HepG2 (cell line): ENCODE measurements around the gene RAB32. TPM values are rescaled to one million over a fixed set of nuclear protein-coding genes. Genes with fewer than 3 reads are reported as not detected.
A peak's percentile ranks its signal among the peaks of the same experiment; 100 is the strongest.

Experiments
- BCL6 ChIP-seq: IDR thresholded peaks from 2 replicates; pipeline ENCODE4 v1.6.1; 2016; ENCODE audit warnings: missing genetic modification reagents, missing compliant biosample characterization
- FLYWCH1 ChIP-seq: sonication (generic); formaldehyde crosslinking; IDR thresholded peaks from 2 replicates; pipeline ENCODE4 v1.8.1; 2023; ENCODE audit warnings: mild to moderate bottlenecking, missing genetic modification reagents
- FOXA3 ChIP-seq: IDR thresholded peaks from 2 replicates; pipeline ENCODE4 v1.6.1; 2016; ENCODE audit warnings: missing genetic modification reagents, missing compliant biosample characterization
- FOXK1 ChIP-seq: sonication (generic); formaldehyde crosslinking; IDR thresholded peaks from 2 replicates; pipeline ENCODE4 v1.4.0; 2020; ENCODE audit warnings: low read depth, missing genetic modification reagents, borderline replicate concordance
- GFI1 ChIP-seq: sonication (generic); formaldehyde crosslinking; IDR thresholded peaks from 2 replicates; pipeline ENCODE4 v1.5.0; 2020; ENCODE audit warnings: missing genetic modification reagents, mild to moderate bottlenecking, borderline replicate concordance
- GTF2F1 ChIP-seq: fragments of 150-350 bp; IDR thresholded peaks from 2 replicates; pipeline ENCODE4 v1.6.1; 2014; ENCODE audit warnings: low read length
- HMG20B ChIP-seq: conservative IDR thresholded peaks from 2 replicates; pipeline ENCODE4 v1.6.1; 2016; ENCODE audit warnings: missing genetic modification reagents, missing compliant biosample characterization
- HNF4G ChIP-seq, 2 experiments: sonication (generic) in 1 of 2; formaldehyde crosslinking in 1 of 2; IDR thresholded peaks; 2 replicates each; pipeline versions ENCODE4 v1.4.0 to v1.6.1; 2011 to 2020; ENCODE audit warnings: borderline replicate concordance in 2 of 2, low read depth in 2 of 2, mild to moderate bottlenecking in 2 of 2, low read length in 1 of 2, missing genetic modification reagents in 1 of 2, moderate library complexity in 1 of 2
- HNRNPK ChIP-seq: fragments of 200-400 bp; formaldehyde crosslinking; IDR thresholded peaks from 2 replicates; pipeline ENCODE4 v1.6.1; 2018; ENCODE audit warnings: low read length, low read depth, moderate library complexity, mild to moderate bottlenecking; ENCODE audit not compliant: poor library complexity, severe bottlenecking
- IKZF4 ChIP-seq: sonication (generic); formaldehyde crosslinking; IDR thresholded peaks from 2 replicates; pipeline ENCODE4 v1.5.1; 2020; ENCODE audit warnings: borderline replicate concordance, mild to moderate bottlenecking, low read depth, missing genetic modification reagents; ENCODE audit errors: not compliant biosample characterization
- ISL2 ChIP-seq: sonication (generic); formaldehyde crosslinking; IDR thresholded peaks from 2 replicates; pipeline ENCODE4 v1.5.0; 2020; ENCODE audit warnings: missing genetic modification reagents
- PAX8 ChIP-seq: sonication (generic); formaldehyde crosslinking; IDR thresholded peaks from 2 replicates; pipeline ENCODE4 v1.8.0; 2022; ENCODE audit warnings: mild to moderate bottlenecking, missing genetic modification reagents, borderline replicate concordance
- PHF8 ChIP-seq: sonication (generic); formaldehyde crosslinking; IDR thresholded peaks from 2 replicates; pipeline ENCODE4 v1.5.0; 2020; ENCODE audit warnings: missing genetic modification reagents
- POLR2A ChIP-seq, 2 experiments: IDR thresholded peaks; 2 replicates each; pipeline ENCODE4 v1.6.1; 2011; ENCODE audit warnings: low read depth in 2 of 2, low read length in 2 of 2, mild to moderate bottlenecking in 1 of 2, moderate library complexity in 1 of 2; ENCODE audit not compliant: insufficient read depth in 1 of 2
- SOX5 ChIP-seq: IDR thresholded peaks from 2 replicates; pipeline ENCODE4 v1.6.1; 2016; ENCODE audit warnings: borderline replicate concordance
- YEATS2 ChIP-seq: sonication (generic); formaldehyde crosslinking; IDR thresholded peaks from 2 replicates; pipeline ENCODE4 v1.4.0; 2020; ENCODE audit warnings: missing genetic modification reagents, borderline replicate concordance
- ZBTB38 ChIP-seq: sonication (generic); formaldehyde crosslinking; IDR thresholded peaks from 2 replicates; pipeline ENCODE4 v1.5.1; 2020; ENCODE audit warnings: mild to moderate bottlenecking, missing genetic modification reagents
- ZBTB4 ChIP-seq: sonication (generic); formaldehyde crosslinking; IDR thresholded peaks from 2 replicates; pipeline ENCODE4 v1.4.0; 2020; ENCODE audit warnings: missing genetic modification reagents, mild to moderate bottlenecking, borderline replicate concordance
- ZBTB7A ChIP-seq: sonication (generic); formaldehyde crosslinking; IDR thresholded peaks from 2 replicates; pipeline ENCODE4 v1.8.0; 2022; ENCODE audit warnings: mild to moderate bottlenecking, missing genetic modification reagents
- ZC3H13 ChIP-seq: sonication (generic); formaldehyde crosslinking; IDR thresholded peaks from 2 replicates; pipeline ENCODE4 v1.8.1; 2023; ENCODE audit warnings: mild to moderate bottlenecking, missing genetic modification reagents, moderate library complexity
- ZNF143 ChIP-seq: sonication (generic); formaldehyde crosslinking; IDR thresholded peaks from 2 replicates; pipeline ENCODE4 v1.4.0; 2020; ENCODE audit warnings: missing genetic modification reagents
- ZNF430 ChIP-seq: sonication (generic); formaldehyde crosslinking; IDR thresholded peaks from 2 replicates; pipeline ENCODE4 v1.9.0; 2021; ENCODE audit warnings: mild to moderate bottlenecking, missing genetic modification reagents
- ZNF639 ChIP-seq: conservative IDR thresholded peaks from 2 replicates; pipeline ENCODE4 v1.6.1; 2018; ENCODE audit warnings: missing genetic modification reagents
- ZNF83 ChIP-seq: sonication (generic); formaldehyde crosslinking; IDR thresholded peaks from 2 replicates; pipeline ENCODE4 v1.4.0; 2020; ENCODE audit warnings: missing genetic modification reagents, mild to moderate bottlenecking, borderline replicate concordance
- polyA plus RNA-seq, 8 experiments: library from polyadenylated mRNA; depleted of rRNA in 3 of 8; stranded (reverse) in 7 of 8; unstranded in 1 of 8; fragments of >200 nt; fragmentation: Illumina TruSeq in 4 of 8; extraction: Trizol in 4 of 8; gene quantifications; 2 replicates each; pipeline versions ENCODE4 v1.2.1 to v1.2.3, GENCODE V29; 2011 to 2016; ENCODE audit warnings: low read depth in 4 of 8, missing spikeins in 1 of 8, mixed read lengths in 1 of 8; ENCODE audit not compliant: insufficient read depth in 1 of 8
- total RNA-seq, 5 experiments: library from RNA; depleted of rRNA; stranded (reverse); fragments of >200 nt; fragmentation: Illumina TruSeq; extraction: Trizol; gene quantifications; 2 replicates each; pipeline ENCODE4 v1.2.3, GENCODE V29; 2016; ENCODE audit warnings: low read depth in 1 of 5

RAB32 gene
- total and polyA plus RNA-seq, 2 of the 13 experiments (the other 11 are each of a cell fraction or from before 2014, with no cell fraction given), result 43.7 to 93.9 TPM

DNA sequence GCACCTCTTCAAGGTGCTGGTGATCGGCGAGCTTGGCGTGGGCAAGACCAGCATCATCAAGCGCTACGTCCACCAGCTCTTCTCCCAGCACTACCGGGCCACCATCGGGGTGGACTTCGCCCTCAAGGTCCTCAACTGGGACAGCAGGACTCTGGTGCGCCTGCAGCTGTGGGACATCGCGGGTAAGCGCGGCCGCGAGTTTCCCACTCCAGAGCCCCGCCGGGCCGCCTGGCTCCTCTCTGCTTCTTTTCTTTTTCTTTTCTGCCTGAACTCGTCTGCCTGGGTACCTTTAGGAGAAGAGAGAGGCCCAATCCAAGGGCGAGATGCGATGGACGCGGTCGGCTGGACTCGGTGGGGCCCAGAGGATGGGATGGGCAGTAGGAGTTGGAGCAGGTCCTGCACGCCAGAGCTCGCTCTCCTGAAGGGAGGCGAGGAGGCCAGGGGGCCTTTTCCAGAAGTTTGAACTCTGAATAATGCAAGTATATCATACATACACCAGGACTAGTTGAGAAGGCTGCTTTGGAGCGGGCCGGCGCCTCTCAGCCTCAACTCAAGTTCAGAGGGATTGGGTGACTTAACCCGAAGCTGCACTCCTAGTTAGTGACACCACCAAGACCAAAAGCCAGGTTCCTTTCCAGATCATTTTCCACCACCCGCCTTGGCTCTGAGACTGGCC, 445 bp downstream of the RAB32 start (continued):
- TF ChIP-seq ZBTB4 (no peak), ZBTB38 (CRISPR knock-in tag) (no peak), PAX8 (CRISPR knock-in tag) (no peak), POLR2A (IDR thresholded peaks at IDR 0.05; ENCODE audit: insufficient read depth in 1 of 2, low read depth in 2 of 2, low read length in 2 of 2) (peak; percentile 60 to 77; a peak in 1 of 4 replicates), FOXK1 (CRISPR knock-in tag) (no peak), SOX5 (CRISPR knock-in tag) (no peak), HNRNPK (no peak), HNF4G (IDR thresholded peaks at IDR 0.05; ENCODE audit: borderline replicate concordance, low read depth, low read length) (peak; percentile 80), HNF4G (CRISPR knock-in tag; IDR thresholded peaks at IDR 0.05; ENCODE audit: borderline replicate concordance, low read depth) (no peak; the same call in 1 of the 2 replicates), HMG20B (no peak), IKZF4 (CRISPR knock-in tag) (peak; percentile 33), GTF2F1 (no peak), PHF8 (CRISPR knock-in tag) (peak; percentile 88), ZBTB7A (CRISPR knock-in tag) (no peak), ISL2 (peak; percentile 26; the same call in 1 of the 2 replicates), FLYWCH1 (CRISPR knock-in tag) (no peak), BCL6 (CRISPR knock-in tag) (peak; percentile 41), YEATS2 (0 out of 2 replicates have a peak, but pooled peaks have one; percentile 46), ZNF430 (CRISPR knock-in tag) (peak; percentile 75; the same call in 1 of the 2 replicates), ZC3H13 (0 out of 2 replicates have a peak, but pooled peaks have one; percentile 13), ZNF143 (CRISPR knock-in tag) (peak; percentile 43; the same call in 1 of the 2 replicates), ZNF83 (CRISPR knock-in tag) (0 out of 2 replicates have a peak, but pooled peaks have one; percentile 55), GFI1 (CRISPR knock-in tag) (peak; percentile 29; the same call in 1 of the 2 replicates), FOXA3 (no peak), ZNF639 (CRISPR knock-in tag) (no peak)
